K562 (cell line): ENCODE results near the gene FMN1. TPM values are rescaled to one million over a fixed set of nuclear protein-coding genes. Genes with fewer than 3 reads are reported as not detected.

Experiments used
- ATAC-seq: fragments of 200-7000 bp; cut with Tn5 transposase; 3 replicates; pipeline ENCODE4 v1.9.1; 2020; ENCODE audit warnings: moderate library complexity
- BruUV-seq: library from RNA; stranded (reverse); fragments of 400-500 nt; replicated peaks from 2 replicates; lab custom pipeline; 2021; lab: Mats Ljungman, UMichigan
- CTCF ChIA-PET: fragments of 300-600 bp; formaldehyde crosslinking; extraction: SDS; loops from one replicate; lab custom pipeline; 2021; ENCODE audit warnings: low intra/inter-chr PET ratio; lab: Yijun Ruan, JAX
- POLR2A ChIA-PET: fragments of 300-600, 350-650 bp; sonication (Branson Sonifier 250); formaldehyde crosslinking; extraction: SDS; loops from one replicate; lab custom pipeline; 2021; ENCODE audit warnings: antibody characterized with exemption, inconsistent platforms; lab: Yijun Ruan, JAX
- DNase-seq, 4 experiments: peaks; one replicate each; pipeline versions ENCODE4 v3.0.0 to v3.0.0-alpha.2; 2011 to 2018; ENCODE audit warnings: low spot score in 3 of 4, mixed read lengths in 3 of 4; ENCODE audit errors: extremely low read depth in 1 of 4
- FAIRE-seq: peaks from 2 replicates; lab custom pipeline; 2011; peaks lifted over from hg19 to GRCh38; lab: Jason Lieb, UNC
- H2AFZ ChIP-seq: 2 replicates; pipeline ENCODE4 v1.6.0; 2011; ENCODE audit warnings: low read depth, low read length, control low read depth, inconsistent platforms
- H3K27ac ChIP-seq: fragments of 200-600 bp; 3 replicates; pipeline ENCODE4 v1.8.0; 2011; ENCODE audit warnings: low read depth, mild to moderate bottlenecking, control low read depth, inconsistent platforms, low read length, moderate library complexity, mixed read lengths; ENCODE audit errors: extremely low read depth
- H3K27me3 ChIP-seq, 2 experiments: fragments of 300-600 bp in 1 of 2; 2 replicates in 1 of 2; 3 replicates in 1 of 2; pipeline versions ENCODE4 v1.6.0 to v1.8.0; 2011; ENCODE audit warnings: inconsistent platforms in 2 of 2, low read length in 2 of 2, mild to moderate bottlenecking in 1 of 2, mixed read lengths in 1 of 2, moderate library complexity in 1 of 2; ENCODE audit not compliant: control insufficient read depth in 2 of 2, insufficient read depth in 2 of 2
- H3K36me3 ChIP-seq: fragments of 300-600 bp; 3 replicates; pipeline ENCODE4 v1.8.0; 2011; ENCODE audit warnings: mild to moderate bottlenecking, low read length, inconsistent platforms; ENCODE audit not compliant: control insufficient read depth, insufficient read depth
- H3K4me1 ChIP-seq, 2 experiments: fragments of 200-600 bp in 1 of 2; replicated peaks in 1 of 2; 2 replicates in 1 of 2; 3 replicates in 1 of 2; pipeline versions ENCODE4 v1.5.1 to v1.8.0; 2011; ENCODE audit warnings: inconsistent platforms in 2 of 2, low read length in 2 of 2, mild to moderate bottlenecking in 1 of 2, mixed read lengths in 1 of 2, moderate library complexity in 1 of 2; ENCODE audit not compliant: control insufficient read depth in 2 of 2, insufficient read depth in 2 of 2
- H3K4me2 ChIP-seq: 2 replicates; pipeline ENCODE4 v1.6.1; 2011; ENCODE audit warnings: low read length, control low read depth, inconsistent platforms, mixed read lengths; ENCODE audit not compliant: insufficient read depth
- H3K4me3 ChIP-seq: fragments of 200-600 bp; sonication (generic), shearing (Covaris generic); 2 replicates; pipeline ENCODE4 v1.5.1; 2016; ENCODE audit warnings: control low read depth, inconsistent platforms
- H3K79me2 ChIP-seq: fragments of 200-600 bp; 3 replicates; pipeline ENCODE4 v1.8.0; 2011; ENCODE audit warnings: low read length, inconsistent platforms; ENCODE audit not compliant: control insufficient read depth, insufficient read depth
- H3K9ac ChIP-seq, 2 experiments: 2 replicates each; pipeline versions ENCODE4 v1.6.0 to v1.6.1; 2011; ENCODE audit warnings: low read depth in 2 of 2, low read length in 2 of 2, control low read depth in 1 of 2, inconsistent platforms in 1 of 2, mild to moderate bottlenecking in 1 of 2, mixed read lengths in 1 of 2; ENCODE audit not compliant: insufficient read depth in 1 of 2
- H3K9me1 ChIP-seq: one replicate; pipeline ENCODE4 v1.6.0; 2011; ENCODE audit warnings: inconsistent platforms, mild to moderate bottlenecking, low read length, moderate library complexity; ENCODE audit not compliant: control insufficient read depth, insufficient read depth
- H3K9me3 ChIP-seq: replicated peaks from 2 replicates; pipeline ENCODE4 v1.5.1; 2011; ENCODE audit warnings: low read depth, low read length, inconsistent platforms; ENCODE audit not compliant: control insufficient read depth, insufficient read depth
- H4K20me1 ChIP-seq: replicated peaks from 2 replicates; pipeline ENCODE4 v1.6.1; 2011; ENCODE audit warnings: low read length, inconsistent platforms, mixed read lengths; ENCODE audit not compliant: control insufficient read depth, insufficient read depth
- CBX5 ChIP-seq: IDR thresholded peaks from 2 replicates; pipeline ENCODE4 v1.6.1; 2014; ENCODE audit warnings: low read depth, borderline replicate concordance
- DEAF1 ChIP-seq: fragments of 450-650 bp; formaldehyde crosslinking; IDR thresholded peaks from 2 replicates; pipeline ENCODE4 v1.4.0; 2020; ENCODE audit warnings: mild to moderate bottlenecking, moderate library complexity
- HDAC1 ChIP-seq, 2 experiments: fragments of 450-650 bp; IDR thresholded peaks; 2 replicates each; pipeline ENCODE4 v1.6.1; 2016 to 2017; ENCODE audit warnings: inconsistent platforms in 1 of 2, mild to moderate bottlenecking in 1 of 2, moderate library complexity in 1 of 2
- KDM1A ChIP-seq, 2 experiments: fragments of 450-650 bp; IDR thresholded peaks; 2 replicates each; pipeline ENCODE4 v1.6.1; 2016; ENCODE audit warnings: mild to moderate bottlenecking in 2 of 2
- NFE2 ChIP-seq: IDR thresholded peaks from 2 replicates; pipeline ENCODE4 v1.6.1; 2014; ENCODE audit warnings: antibody characterized with exemption, low read depth
- NFIX ChIP-seq: fragments of 250-450 bp; sonication (Bioruptor Pico); IDR thresholded peaks from 2 replicates; pipeline ENCODE4 v1.4.0; 2020; ENCODE audit warnings: low read depth, mild to moderate bottlenecking, moderate library complexity
- NRF1 ChIP-seq, 2 experiments: fragments of 450-650 bp; IDR thresholded peaks in 1 of 2; conservative IDR thresholded peaks in 1 of 2; 2 replicates each; pipeline ENCODE4 v1.6.1; 2014; ENCODE audit warnings: mild to moderate bottlenecking in 2 of 2
- PPARD ChIP-seq: fragments of 250-450 bp; sonication (Bioruptor Pico); IDR thresholded peaks from 2 replicates; pipeline ENCODE4 v1.8.0; 2022; ENCODE audit warnings: inconsistent platforms, mild to moderate bottlenecking, moderate library complexity
- PURB ChIP-seq: sonication (generic); formaldehyde crosslinking; IDR thresholded peaks from 2 replicates; pipeline ENCODE4 v1.9.0; 2021; ENCODE audit warnings: low read depth, mild to moderate bottlenecking, missing genetic modification reagents
- RUNX1 ChIP-seq: sonication (generic); IDR thresholded peaks from 2 replicates; pipeline ENCODE4 v1.6.1; 2016; ENCODE audit warnings: antibody characterized with exemption, low read depth
- U2AF1 ChIP-seq: fragments of 200-400 bp; formaldehyde crosslinking; optimal IDR thresholded peaks from 2 replicates; pipeline ENCODE3; 2017; ENCODE audit warnings: mild to moderate bottlenecking, low read depth, low read length, moderate library complexity
- ZBTB8A ChIP-seq: fragments of 450-650 bp; IDR thresholded peaks from 2 replicates; pipeline ENCODE4 v1.6.1; 2018; ENCODE audit warnings: mild to moderate bottlenecking, moderate library complexity; ENCODE audit not compliant: partially characterized antibody
- ZNF121 ChIP-seq: sonication (generic); formaldehyde crosslinking; conservative IDR thresholded peaks from 2 replicates; pipeline ENCODE4 v1.8.0; 2022; ENCODE audit warnings: missing genetic modification reagents
- ZNF146 ChIP-seq: IDR thresholded peaks from one replicate; pipeline ENCODE4 v1.6.1; 2018; ENCODE audit warnings: missing compliant biosample characterization; ENCODE audit not compliant: unreplicated experiment
- ZNF347 ChIP-seq: fragments of 450-650 bp; formaldehyde crosslinking; IDR thresholded peaks from 2 replicates; pipeline ENCODE4 v1.4.0; 2020; ENCODE audit warnings: low read depth, mild to moderate bottlenecking, moderate library complexity
- ZNF354B ChIP-seq: fragments of 250-450 bp; sonication (Bioruptor Pico); IDR thresholded peaks from 2 replicates; pipeline ENCODE4 v1.4.0; 2020
- ZNF444 ChIP-seq: fragments of 250-450 bp; sonication (Bioruptor Pico); IDR thresholded peaks from 2 replicates; pipeline ENCODE4 v1.4.0; 2020; ENCODE audit warnings: mild to moderate bottlenecking, moderate library complexity
- WGBS: fragments of 100-300 bp; shearing (Covaris generic); methylation state at CpG from one replicate; pipeline ENCODE4 v1.1.6; 2016; ENCODE audit warnings: low coverage, mixed read lengths; ENCODE audit not compliant: insufficient coverage; ENCODE audit errors: missing lambda C conversion rate; 5-methylcytosine and 5-hydroxymethylcytosine counted together
- in situ Hi-C: fragments of 300-500 bp; cut with MboI; formaldehyde crosslinking; loops from 4 replicates; pipeline ENCODE4 v1.15.0; 2018; ENCODE audit warnings: inconsistent platforms, mixed read lengths
- intact Hi-C: fragments of 100-400 bp; cut with micrococcal nuclease; formaldehyde crosslinking; loops from 2 replicates; pipeline ENCODE4 v1.14.2; 2022
- polyA plus RNA-seq, 8 experiments: library from polyadenylated mRNA; depleted of rRNA in 4 of 8; stranded (reverse) in 5 of 8; unstranded in 3 of 8; fragments of >200 nt; fragmentation: Nextera tagmentation in 2 of 8; fragmentation: Illumina TruSeq in 1 of 8; extraction: Ambion mirVana in 2 of 8; extraction: Trizol in 1 of 8; gene quantifications; 2 replicates each; pipeline versions ENCODE4 v1.2.1 to v1.2.3, GENCODE V29; 2011 to 2014; ENCODE audit warnings: inconsistent platforms in 1 of 8, missing spikeins in 1 of 8
- total RNA-seq, 7 experiments: library from RNA; depleted of rRNA in 6 of 7; stranded (reverse); fragments of >200 nt in 6 of 7; fragmentation: Illumina TruSeq in 2 of 7; extraction: Trizol in 2 of 7; gene quantifications; 2 replicates each; pipeline versions ENCODE4 v1.2.1 to v1.2.3, GENCODE V29; 2011 to 2021; ENCODE audit warnings: low replicate concordance in 1 of 7
- TF ChIP-seq, protein P1 (sequence below), 2 experiments: fragments of 150-350 bp in 1 of 2; IDR thresholded peaks; 2 replicates each; pipeline ENCODE4 v1.6.1; 2012 to 2016; ENCODE audit warnings: low read depth in 2 of 2, low read length in 2 of 2, mild to moderate bottlenecking in 1 of 2, moderate library complexity in 1 of 2

The FMN1 gene
- total and polyA plus RNA-seq, 9 of the 15 experiments (the other 6 are each of a cell fraction or from before 2014, with no cell fraction given), result 0.03 to 0.07 (median 0.04) TPM; not detected in 6

- Histone ChIP-seq H3K9me3 (no peaks in the 10 kb centered on the region), H3K27ac (no peak overlapping the region), H3K4me1 (no peaks in the 10 kb centered on the region), H3K4me3 (no peak overlapping the region), H4K20me1 (no peaks in the 10 kb centered on the region), H2AFZ (no peak overlapping the region), H3K27me3 (peaks cover 2 to 8% of the 10 kb centered on the region in 2 experiments; a peak in 2 of 5 replicates), H3K9ac (no peak overlapping the region), H3K4me2 (no peak overlapping the region), H3K36me3 (no peaks in the 10 kb centered on the region), H3K79me2 (no peaks in the 10 kb centered on the region), H3K9me1 (no peaks in the 10 kb centered on the region)
- intact Hi-C loops, result no loop called here
- POLR2A ChIA-PET, result no interaction called here
- BruUV-seq, result no TSS peak
- 3% methylated on average over 3 of the region's 3 CpGs for WGBS
- FAIRE-seq (no peak), DNase-seq (no peak), ATAC-seq (no peak)
- in situ Hi-C loops, result no loop called here
- CTCF ChIA-PET, result no interaction called here
- TF ChIP-seq ZNF146 (no peak), NFIX (CRISPR knock-in tag) (no peak), ZNF347 (CRISPR knock-in tag) (no peak), PPARD (CRISPR knock-in tag) (no peak), U2AF1 (no peak), NRF1 (conservative IDR thresholded peaks at IDR 0.05 in 1 of 2, IDR thresholded peaks at IDR 0.05 in 1 of 2) (no peak), ZNF354B (CRISPR knock-in tag) (no peak), HDAC1 (IDR thresholded peaks at IDR 0.05) (no peak), RUNX1 (no peak), NFE2 (no peak), PURB (CRISPR knock-in tag) (no peak), DEAF1 (CRISPR knock-in tag) (no peak), ZNF121 (no peak), ZNF444 (no peak), KDM1A (IDR thresholded peaks at IDR 0.05) (no peak), CBX5 (no peak), ZBTB8A (no peak)
- TF ChIP-seq, protein P1, sequence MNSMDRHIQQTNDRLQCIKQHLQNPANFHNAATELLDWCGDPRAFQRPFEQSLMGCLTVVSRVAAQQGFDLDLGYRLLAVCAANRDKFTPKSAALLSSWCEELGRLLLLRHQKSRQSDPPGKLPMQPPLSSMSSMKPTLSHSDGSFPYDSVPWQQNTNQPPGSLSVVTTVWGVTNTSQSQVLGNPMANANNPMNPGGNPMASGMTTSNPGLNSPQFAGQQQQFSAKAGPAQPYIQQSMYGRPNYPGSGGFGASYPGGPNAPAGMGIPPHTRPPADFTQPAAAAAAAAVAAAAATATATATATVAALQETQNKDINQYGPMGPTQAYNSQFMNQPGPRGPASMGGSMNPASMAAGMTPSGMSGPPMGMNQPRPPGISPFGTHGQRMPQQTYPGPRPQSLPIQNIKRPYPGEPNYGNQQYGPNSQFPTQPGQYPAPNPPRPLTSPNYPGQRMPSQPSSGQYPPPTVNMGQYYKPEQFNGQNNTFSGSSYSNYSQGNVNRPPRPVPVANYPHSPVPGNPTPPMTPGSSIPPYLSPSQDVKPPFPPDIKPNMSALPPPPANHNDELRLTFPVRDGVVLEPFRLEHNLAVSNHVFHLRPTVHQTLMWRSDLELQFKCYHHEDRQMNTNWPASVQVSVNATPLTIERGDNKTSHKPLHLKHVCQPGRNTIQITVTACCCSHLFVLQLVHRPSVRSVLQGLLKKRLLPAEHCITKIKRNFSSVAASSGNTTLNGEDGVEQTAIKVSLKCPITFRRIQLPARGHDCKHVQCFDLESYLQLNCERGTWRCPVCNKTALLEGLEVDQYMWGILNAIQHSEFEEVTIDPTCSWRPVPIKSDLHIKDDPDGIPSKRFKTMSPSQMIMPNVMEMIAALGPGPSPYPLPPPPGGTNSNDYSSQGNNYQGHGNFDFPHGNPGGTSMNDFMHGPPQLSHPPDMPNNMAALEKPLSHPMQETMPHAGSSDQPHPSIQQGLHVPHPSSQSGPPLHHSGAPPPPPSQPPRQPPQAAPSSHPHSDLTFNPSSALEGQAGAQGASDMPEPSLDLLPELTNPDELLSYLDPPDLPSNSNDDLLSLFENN (IDR thresholded peaks at IDR 0.05; ENCODE audit: low read depth in 2 of 2, low read length in 2 of 2), result no peak
Measured at GRCh38 chr15:32822739-32823138, 371.8 kb downstream of the FMN1 start.
